Hepatocyte (in vitro differentiated cells): ENCODE results near the gene PIGL.

ENCODE experiments used
- EZH2phosphoT487 ChIP-seq: fragments of 200-600 bp; sonication (generic); IDR thresholded peaks from one replicate; pipeline ENCODE4 v1.6.1; 2018; ENCODE audit warnings: antibody characterized with exemption, mild to moderate bottlenecking, low read depth, moderate library complexity; ENCODE audit not compliant: unreplicated experiment, severe bottlenecking
- TF ChIP-seq, protein P1 (sequence below): fragments of 200-600 bp; sonication (generic); IDR thresholded peaks from 2 replicates; pipeline ENCODE4 v1.5.1; 2016; ENCODE audit warnings: antibody characterized with exemption, mild to moderate bottlenecking; ENCODE audit not compliant: poor library complexity

DNA sequence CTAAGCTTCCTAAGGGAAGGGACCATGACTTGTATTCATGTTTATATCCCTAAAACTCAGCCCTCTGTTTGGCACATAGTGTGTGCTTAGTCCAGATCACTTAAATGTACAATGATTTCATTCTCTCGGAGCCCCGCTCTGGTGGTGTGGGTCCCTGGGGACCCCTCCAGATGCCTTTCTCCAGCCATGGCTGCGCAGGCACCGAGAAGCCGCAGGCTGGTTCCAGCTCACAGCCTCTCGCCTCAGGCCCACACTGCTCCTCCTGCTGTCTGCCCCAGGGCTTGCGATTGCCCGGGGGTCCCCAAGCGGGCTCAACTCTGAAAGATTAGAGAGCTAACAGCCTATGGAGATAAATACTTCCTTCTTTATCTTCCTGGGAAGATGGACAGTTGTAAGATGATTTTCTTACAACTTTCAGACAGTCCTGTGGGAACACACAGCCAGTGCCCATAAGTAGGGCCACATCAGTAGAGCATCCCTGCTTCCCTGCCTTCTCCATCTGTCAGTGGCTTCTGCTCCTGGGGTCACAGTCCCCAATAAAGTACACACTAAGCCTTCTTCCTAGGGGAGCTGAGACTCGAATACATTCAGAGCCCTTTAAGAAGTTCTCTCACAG lies 70.0 kb downstream of the PIGL start:
- TF ChIP-seq, protein P1, sequence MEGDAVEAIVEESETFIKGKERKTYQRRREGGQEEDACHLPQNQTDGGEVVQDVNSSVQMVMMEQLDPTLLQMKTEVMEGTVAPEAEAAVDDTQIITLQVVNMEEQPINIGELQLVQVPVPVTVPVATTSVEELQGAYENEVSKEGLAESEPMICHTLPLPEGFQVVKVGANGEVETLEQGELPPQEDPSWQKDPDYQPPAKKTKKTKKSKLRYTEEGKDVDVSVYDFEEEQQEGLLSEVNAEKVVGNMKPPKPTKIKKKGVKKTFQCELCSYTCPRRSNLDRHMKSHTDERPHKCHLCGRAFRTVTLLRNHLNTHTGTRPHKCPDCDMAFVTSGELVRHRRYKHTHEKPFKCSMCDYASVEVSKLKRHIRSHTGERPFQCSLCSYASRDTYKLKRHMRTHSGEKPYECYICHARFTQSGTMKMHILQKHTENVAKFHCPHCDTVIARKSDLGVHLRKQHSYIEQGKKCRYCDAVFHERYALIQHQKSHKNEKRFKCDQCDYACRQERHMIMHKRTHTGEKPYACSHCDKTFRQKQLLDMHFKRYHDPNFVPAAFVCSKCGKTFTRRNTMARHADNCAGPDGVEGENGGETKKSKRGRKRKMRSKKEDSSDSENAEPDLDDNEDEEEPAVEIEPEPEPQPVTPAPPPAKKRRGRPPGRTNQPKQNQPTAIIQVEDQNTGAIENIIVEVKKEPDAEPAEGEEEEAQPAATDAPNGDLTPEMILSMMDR: no peak
- no peak for TF ChIP-seq EZH2phosphoT487
